Measurements from ENCODE around the gene KRT8.
"Not testable (repeated sequence)": the region's sequence is repeated elsewhere in the genome, so short reads cannot be mapped to it uniquely, and the experiment has no call there.

Gene KRT8

DNA sequence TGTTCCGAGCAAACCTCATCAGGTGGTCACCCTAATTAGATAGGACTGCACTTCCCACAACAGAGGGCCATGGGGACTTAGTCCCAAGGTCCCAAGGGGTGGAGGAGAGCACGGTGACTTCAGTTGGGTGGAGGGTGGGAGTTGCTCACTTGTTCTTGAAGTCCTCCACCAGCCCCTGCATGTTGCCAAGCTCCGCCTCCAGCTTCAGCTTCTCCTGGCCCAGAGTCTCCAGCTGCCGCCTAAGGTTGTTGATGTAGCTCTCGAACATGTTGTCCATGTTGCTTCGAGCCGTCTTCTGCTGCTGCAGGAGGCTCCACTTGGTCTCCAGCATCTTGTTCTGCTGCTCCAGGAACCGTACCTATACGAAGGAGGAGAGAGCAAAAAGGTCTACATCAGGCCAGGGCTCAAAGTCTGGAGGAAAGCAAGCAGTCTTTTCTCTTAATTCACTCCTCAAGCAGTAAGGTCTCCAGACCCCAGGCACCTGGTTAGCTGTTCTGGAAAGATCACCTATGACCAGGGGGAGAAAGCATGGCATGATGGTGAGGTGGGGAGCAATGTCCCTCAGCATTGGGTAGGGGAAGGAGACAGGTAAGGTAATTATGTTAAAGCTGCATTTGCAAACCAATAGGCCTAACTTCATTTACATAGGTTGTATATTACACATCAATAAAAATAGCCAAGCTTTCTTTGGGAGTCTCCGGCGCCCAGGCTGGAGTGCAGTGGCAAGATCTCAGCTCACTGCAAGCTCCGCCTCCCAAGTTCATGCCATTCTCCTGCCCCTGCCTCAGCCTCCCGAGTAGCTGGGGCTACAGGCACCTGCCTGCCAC lies 2.9 kb downstream of the KRT8 start:
- DNase-seq (ENCODE audit: low read depth in 2 of 2): no peak

DNA sequence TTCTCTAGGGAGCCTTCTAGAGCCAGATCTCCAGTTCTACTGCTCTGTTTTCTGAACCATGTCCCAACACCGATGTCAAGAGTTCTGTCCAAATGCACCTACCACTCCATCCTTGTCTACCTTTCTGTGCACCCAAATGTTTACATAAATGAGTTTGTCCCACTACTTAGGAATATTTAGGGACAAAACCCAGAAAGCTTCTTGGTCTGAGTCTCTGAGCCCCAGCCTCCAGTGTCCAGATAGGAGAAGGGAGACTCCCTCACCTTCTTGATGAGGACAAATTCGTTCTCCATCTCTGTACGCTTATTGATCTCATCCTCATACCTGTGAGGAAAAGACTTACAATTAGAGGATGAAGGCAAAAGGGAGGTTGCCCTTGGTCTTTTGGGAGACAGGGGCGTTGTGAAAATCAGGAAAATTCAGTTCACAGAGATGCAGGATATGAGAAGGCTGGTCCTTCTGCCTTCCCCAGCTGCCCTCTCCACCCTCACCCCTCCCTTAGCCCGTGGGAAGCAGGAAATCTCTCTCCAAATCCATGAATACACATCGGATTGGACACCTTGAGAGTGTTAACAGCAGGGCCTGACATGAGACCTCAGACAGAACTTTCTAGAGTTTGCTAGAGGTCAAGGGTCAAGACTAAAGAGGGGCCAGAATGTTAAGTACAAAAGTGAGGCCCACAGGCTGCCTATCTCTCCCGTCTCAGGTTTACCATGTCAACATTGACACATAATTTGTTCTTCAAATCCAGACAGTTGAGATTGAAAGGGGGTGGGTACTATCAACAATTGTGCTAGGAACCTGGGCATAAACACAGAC lies 3.8 kb downstream of the KRT8 start:
- DNase-seq (ENCODE audit: low read depth in 2 of 2): no peak

DNA sequence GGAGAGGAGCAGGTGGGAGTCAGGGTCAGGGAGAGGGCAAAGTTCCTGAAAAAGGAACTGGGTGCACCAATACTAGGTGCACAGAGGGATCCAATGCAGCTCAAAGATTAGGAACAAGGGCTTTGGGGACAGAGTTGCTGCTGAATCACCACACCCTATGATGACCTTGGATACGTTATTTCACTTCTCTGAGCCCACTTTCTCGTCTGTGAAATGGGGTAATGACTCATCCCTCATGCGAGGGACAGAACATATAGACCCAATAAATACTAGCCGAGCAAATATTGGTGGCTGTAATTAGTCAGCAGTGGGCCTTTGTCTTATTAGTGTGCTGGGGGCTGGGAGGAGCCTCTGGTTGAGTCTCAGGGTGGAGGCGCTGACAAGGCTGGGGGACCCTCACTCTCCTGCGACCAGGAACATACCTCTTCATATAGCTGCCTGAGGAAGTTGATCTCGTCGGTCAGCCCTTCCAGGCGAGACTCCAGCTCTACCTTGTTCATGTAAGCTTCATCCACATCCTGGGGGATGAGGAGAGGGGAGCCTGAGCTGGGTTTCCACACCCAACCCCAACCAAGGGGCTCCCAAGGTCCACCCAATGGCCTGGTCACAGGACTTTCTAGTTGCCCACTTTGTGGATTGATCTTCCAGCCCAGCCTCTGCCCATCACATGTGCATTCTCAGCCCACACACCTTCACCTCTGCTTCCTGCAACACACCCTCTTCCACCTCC lies 4.5 kb downstream of the KRT8 start:
- no peak for DNase-seq (ENCODE audit: low read depth in 2 of 2)

DNA sequence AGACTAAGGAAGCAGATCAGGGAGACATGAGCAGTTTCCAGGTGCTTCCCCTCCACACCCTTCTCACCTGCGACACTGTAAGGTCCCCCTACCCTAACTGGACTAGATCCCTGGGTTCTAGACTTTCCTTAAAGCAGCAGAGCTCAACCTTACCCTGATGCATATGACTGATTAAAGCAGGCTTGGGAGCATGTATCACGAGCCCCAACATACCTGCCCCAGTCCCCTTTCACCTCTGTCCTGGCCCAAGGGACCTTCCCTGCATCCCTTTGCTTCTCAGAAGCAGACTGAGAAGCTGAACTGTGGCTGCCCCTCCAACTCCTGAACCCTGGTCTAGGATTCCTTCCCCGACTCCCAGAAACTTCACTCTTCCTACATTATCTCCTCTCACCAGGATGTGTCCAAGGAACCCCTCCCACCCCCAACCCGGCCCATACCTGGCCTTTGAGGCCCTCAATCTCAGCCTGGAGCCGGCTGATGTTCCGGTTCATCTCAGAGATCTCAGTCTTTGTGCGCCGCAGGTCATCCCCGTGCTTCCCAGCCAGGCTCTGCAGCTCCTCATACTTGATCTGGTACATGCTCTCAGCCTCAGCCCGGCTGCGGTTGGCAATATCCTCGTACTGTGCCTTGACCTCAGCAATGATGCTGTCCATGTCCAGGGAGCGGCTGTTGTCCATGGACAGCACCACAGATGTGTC lies 5.4 kb downstream of the KRT8 start:
- DNase-seq (ENCODE audit: low read depth in 2 of 2): no peak

DNA sequence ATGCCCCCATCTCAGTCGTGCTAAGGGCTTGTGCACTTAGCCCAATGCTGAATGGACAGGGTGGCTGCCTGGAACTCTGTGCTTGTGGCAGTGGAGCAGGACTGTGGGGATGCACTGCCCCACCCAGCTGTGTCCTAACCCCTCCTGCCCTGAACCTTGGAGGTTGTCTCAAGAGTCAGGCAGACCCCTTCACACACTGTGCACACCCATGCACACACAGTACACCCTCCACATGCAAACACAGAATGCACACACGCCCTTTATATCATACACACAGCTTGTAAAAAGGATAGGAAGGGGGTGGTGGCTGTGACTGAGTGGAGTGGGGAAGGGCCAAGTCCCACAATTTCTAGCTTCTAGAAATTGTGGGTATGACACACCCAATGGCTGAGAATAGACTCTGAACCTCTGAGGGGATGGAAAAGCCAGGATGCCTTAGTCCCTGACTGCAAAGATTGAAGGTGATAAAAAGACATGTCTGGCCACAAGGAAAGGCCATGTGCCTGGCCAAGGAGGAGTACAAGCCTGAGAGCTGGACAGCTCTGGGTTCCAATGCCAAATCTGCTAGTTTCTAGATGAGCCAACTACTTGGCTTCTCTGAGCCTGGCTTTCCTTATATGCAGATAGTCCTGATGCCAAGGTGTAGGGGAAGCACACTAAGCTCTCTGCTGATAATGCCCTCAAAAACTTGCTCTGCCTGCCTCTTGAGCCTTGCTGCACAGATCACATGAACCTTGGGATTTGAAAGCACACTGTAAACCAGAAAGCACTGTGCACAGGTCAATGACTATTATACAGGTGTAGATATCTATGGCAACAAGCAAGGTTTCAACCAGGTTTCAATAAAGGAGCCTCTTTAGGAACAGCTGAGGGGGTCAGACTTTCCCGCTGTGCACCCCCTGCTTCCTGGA lies 8.4 kb downstream of the KRT8 start:
- no peak for DNase-seq (ENCODE audit: low read depth in 2 of 2)

DNA sequence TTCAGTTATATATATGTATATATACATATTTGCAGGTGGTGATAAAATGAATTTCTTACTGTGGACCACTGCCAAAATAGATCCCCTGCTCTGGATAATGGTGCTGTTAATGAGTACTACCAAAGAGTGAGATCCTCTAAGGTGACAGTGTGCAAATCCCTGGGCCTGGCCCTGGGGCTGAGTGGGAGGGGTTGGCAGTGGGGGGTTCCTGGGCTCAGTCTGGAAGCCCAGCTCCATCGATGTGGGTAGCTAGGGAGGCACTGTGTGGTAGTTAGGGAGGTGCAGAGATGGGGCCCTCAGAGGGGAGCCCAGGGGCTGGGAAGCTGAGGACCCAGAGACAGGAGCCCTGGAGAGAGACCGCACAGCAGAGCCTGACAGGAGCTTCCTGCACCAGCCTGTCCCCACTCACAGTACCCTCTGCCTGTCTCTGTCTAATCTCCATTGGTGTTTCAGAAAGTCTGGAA lies 9.1 kb downstream of the KRT8 start:
- DNase-seq (ENCODE audit: low read depth in 2 of 2): no peak

DNA sequence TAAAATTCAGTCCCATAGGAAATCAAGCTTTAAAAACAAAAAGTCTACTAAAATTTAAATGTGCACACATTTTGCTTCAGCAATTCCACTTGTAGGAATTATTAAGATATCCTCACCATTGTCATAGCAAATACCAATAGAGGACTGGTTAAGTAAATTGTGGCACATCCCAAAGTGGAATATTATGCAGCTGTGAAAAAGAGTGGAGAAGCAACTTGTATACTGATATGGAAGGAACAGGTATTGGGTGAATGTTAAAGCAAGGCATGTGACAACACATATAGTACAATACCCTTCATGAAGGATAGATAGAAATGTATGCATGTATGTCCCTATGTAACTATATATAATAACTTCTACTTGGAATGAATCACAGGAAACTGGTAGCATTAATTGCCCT lies 11.9 kb downstream of the KRT8 start:
- no peak for DNase-seq (ENCODE audit: low read depth in 2 of 2)

DNA sequence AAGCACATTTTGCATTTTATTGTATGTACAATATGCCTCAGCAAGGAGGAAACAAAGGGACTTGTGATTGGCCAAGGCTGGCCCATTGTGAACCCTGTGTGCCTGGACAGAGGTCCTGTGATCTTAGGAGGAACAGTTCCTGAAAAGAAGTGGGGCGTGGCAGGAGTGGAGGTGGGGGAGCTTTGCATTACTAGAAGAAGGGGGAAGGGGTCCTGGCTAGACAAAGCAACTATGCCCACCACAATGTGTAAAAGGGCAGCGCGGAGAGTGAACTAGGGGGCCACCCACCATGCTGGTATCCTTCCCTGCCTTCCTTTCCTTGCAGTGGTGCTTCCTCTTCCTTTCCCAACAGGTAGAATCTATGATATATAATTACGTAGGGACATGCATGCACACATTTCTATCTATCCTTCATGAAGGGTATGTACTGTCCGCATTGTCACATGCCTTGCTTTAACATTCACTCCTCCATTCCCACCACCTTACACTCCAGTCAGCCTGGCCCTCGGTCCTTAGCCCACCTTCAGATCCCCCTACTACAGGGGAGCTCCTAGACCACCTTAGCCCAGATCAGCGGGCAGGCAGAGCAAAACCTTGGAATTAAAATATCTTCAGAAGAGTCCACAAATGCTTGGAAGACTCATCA lies 12.5 kb downstream of the KRT8 start:
- no peak for DNase-seq (ENCODE audit: low read depth in 2 of 2)

DNA sequence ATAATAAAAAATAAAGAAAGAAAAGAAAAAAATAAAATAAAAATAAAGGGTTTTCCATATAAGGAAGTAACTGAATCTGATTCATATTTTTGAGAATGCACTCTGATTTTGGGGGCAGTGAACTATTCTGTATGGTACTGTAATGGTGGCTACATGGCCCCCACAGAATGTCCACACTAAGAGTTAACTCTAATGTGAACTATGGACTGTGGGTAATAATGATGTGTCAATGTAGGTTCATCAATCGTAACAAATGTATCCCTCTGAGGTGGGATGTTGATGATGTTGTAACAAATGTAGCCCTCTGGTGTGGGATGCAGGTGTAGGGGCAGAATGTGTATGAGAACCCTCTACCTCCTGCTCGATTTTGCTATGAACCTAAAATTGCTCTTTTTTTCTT lies 13.8 kb downstream of the KRT8 start:
- no peak for DNase-seq (ENCODE audit: low read depth in 2 of 2)

DNA sequence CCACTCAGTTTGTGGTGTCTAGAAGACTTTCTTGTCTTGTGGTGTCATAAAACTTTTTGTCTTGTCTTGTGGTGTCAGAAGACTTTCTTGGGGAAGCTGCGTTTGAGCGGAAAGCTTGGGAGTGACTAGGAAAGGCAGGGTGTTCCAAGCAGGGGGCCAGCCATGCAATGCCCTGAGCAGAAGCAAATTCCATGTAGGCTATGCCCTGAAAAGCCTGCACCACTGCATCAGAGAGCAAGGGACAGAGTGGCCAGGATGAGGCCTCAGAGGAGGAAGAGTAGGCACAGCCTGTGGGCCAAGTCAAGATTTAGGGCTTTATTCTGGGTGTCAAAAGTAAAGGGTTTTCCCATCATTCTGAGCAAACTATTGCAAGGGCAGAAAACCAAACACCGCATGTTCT lies 14.5 kb downstream of the KRT8 start:
- no peak for DNase-seq (ENCODE audit: low read depth in 2 of 2)

DNA sequence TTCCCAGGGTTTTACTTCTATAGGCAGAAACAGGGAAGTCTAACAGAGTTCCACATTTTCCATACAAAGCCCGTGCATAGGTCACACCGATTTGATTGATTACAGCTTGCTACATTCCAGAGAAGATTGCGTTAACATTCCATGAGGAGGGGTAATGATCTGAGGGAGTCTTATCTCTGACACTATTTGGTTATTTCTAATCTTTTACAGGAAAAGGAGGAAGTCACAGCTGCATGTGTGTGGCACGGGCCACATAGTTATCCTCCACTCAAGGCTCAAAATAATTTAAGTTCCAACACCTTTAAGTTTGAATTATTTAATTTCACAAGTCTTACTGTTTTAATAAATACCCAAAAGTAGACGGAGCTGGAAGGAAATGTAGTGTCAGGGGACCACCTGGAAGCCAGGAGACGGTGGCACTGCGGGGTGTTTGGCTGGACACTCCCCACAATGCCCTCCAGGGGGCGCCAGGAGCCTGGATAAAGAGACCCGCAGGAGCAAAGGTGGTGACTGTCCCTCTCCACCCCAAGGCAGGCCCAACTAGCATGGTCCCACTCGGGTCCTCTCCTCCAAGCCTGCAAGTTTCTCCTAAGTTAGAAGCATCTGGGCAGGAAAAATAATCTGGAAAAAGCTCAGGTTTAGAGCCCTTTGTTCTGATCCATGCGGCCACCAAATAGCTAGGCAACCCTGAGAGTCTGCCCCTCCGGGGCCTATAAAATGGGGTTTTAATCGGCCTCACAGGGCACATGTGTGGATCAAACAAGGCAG lies 20.2 kb downstream of the KRT8 start:
- DNase-seq (ENCODE audit: low read depth in 2 of 2): no peak

DNA sequence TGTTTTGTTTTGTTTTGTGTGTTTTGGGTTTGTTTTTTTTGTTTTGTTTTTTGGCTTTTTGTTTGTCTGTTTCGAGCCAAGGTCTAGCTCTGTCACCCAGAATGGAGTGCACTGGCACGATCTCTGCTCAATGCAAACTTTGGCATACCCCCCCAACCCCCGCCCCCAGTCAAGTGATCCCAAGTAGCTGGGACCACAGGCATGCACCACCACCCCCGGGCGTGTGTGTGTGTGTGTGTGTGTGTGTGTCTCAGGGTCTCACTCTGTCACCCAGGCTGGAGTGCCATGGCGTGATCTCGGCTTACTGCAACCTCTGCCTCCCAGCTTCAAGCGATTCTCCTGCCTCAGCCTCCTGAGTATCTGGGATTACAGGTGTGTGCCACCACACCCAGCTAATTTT lies 24.4 kb downstream of the KRT8 start:
- DNase-seq (ENCODE audit: low read depth in 2 of 2): not testable (repeated sequence)

DNA sequence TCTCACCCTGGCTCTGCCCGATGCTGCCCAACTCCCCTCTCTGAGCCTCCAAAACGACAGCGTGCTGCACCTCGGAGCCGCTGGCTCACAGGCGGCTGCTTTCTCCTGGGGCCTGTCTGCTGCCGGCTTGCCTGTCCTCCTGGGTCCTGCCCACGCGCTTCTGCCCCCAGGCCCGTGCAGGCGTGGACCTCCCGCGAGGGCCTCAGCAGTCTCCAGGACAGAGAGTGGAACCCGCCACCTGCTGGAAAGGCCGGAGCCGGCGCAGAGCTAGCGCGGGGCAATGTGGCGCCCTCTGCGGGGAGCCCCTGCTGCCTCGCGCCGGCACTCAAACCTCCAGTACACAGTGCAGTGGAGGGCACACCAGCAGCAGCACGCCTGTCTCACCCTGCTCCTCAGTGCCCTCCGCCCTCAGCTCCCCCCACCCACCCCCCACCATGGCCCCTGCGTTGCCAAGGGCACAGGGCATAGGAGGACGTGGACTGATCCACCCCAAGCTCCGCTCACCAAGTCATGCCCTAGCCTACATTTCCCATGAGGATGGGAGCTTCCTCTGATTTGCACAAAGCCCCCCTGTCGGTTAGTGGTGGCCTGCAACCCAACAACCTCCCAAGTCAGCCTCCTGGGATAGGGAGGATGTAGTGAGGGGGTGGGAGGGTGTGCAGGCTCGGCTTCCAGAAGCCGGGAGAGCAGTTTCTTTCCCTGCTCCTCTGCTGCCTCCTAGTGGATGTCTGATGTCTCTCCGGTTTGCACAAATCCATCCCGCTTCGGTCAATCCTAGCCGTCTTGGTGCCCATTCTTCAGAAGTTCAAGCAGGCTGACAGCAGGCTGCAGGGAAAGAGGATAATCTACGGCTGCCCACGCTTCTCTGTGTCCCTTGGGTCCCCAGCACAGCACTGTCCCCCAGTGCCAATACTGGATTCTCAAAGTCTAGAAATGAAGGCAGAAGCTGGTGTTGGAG lies 25.2 kb downstream of the KRT8 start:
- DNase-seq (ENCODE audit: low read depth in 2 of 2): peak; percentile 62 to 71

DNA sequence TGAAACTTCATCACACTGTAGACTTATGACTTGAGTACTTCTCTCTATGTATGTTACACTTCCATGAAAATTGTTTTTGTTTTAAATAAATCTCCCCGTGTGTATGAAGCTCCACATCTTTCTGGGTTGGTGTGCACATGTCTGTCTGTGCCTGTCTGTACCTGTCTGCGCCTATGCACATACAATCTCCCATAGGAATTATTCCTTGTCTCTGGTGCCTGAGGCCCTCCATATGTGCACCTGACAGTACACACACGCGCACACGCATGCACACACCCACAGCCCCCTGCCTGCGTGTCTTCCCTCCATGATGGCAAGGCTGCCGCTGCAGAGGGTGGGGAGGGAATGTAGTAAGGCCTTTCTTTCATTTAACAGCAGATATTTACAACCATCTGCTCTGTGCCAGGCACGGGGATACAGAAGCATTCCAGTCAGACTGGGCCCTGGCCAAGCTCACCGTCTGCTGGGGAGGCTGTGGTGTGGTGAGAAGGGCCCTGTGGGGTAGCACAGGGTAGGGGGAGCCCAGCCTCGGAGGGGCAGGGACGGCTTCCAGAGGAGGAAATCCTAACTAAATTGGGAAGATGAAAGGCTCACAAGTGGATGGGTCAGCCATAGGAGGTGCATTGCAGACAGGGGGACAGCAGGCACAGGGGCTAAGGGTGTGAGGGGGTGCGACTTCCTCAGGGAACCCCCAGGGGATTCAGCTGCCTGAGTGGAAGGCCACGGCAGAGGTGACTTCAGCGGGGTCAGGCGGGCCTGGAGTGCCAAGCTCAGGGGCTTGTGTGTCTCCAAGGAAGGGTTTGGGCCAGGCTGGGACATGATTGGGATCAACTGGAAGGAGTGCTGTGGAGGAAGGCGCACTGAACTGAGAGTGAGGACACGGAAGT lies 26.1 kb downstream of the KRT8 start:
- DNase-seq (ENCODE audit: low read depth in 2 of 2): no peak

DNA sequence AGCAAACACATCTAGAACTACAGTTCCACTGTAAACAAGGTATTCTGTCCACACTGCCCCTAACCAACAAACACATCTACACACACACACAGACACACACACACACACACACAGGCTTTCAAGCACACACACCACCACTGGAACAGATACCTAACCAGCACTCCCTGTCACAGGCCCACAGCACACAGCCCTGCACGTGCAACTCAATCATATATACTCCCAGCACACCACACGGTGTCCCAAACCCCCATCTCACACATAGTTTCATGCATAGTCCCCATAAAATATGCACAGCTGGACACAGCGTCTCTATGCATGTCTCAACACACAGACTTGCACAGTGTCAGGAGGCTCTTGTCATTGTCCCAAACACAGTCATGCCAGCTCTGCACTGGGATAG lies 27.6 kb downstream of the KRT8 start:
- DNase-seq (ENCODE audit: low read depth in 2 of 2): no peak

DNA sequence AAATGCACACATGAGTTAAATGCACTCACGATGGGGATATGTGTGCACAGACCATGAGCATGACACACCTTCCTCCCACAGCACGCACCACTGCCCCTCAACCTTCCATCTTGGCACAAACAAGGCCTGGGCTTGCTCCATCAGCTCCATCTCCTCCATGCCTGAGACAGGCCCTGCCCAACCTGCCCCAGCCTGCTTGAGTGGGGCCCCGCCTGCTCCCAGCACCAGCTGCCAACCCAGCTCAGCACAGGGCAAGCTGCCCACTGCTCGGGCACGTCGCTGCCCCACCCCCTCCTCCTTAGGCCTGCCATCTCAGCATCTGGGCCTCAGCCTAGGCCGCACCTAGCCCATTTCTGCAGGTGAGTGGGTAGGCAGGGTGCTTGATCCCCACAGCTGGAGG lies 28.5 kb downstream of the KRT8 start:
- DNase-seq (ENCODE audit: low read depth in 2 of 2): no peak

All from fibroblast of skin of left quadriceps (primary cell).